HepG2 (cell line): ENCODE measurements around the gene PIEZO1. TPM values are rescaled to one million over a fixed set of nuclear protein-coding genes. Genes with fewer than 3 reads are reported as not detected.
A peak's percentile ranks its signal among the peaks of the same experiment; 100 is the strongest.

ENCODE experiments used
- ATF3 ChIP-seq: sonication (generic); formaldehyde crosslinking; IDR thresholded peaks from 2 replicates; pipeline ENCODE4 v1.4.0; 2020; ENCODE audit warnings: missing genetic modification reagents
- BRD4 ChIP-seq: sonication (generic); formaldehyde crosslinking; IDR thresholded peaks from 2 replicates; pipeline ENCODE4 v1.4.0; 2020; ENCODE audit warnings: missing genetic modification reagents
- DPF2 ChIP-seq: sonication (generic); formaldehyde crosslinking; IDR thresholded peaks from 2 replicates; pipeline ENCODE4 v1.4.0; 2020; ENCODE audit warnings: mild to moderate bottlenecking, low read depth, missing genetic modification reagents, borderline replicate concordance
- FOXK2 ChIP-seq: fragments of 450-650 bp; IDR thresholded peaks from 2 replicates; pipeline ENCODE4 v1.6.1; 2016
- FOXM1 ChIP-seq: sonication (generic); formaldehyde crosslinking; IDR thresholded peaks from 2 replicates; pipeline ENCODE4 v1.5.0; 2020; ENCODE audit warnings: missing genetic modification reagents
- HDAC6 ChIP-seq: fragments of 200-600 bp; sonication (generic); IDR thresholded peaks from 2 replicates; pipeline ENCODE4 v1.7.0; 2017; ENCODE audit warnings: mild to moderate bottlenecking, antibody characterized with exemption, low read length, low read depth
- HNRNPK ChIP-seq: fragments of 200-400 bp; formaldehyde crosslinking; IDR thresholded peaks from 2 replicates; pipeline ENCODE4 v1.6.1; 2018; ENCODE audit warnings: low read length, low read depth, moderate library complexity, mild to moderate bottlenecking; ENCODE audit not compliant: poor library complexity, severe bottlenecking
- MTF1 ChIP-seq: sonication (generic); formaldehyde crosslinking; IDR thresholded peaks from 2 replicates; pipeline ENCODE4 v1.5.0; 2020; ENCODE audit warnings: missing genetic modification reagents
- MYPOP ChIP-seq: sonication (generic); formaldehyde crosslinking; IDR thresholded peaks from 2 replicates; pipeline ENCODE4 v1.8.1; 2023; ENCODE audit warnings: mild to moderate bottlenecking, moderate library complexity, missing genetic modification reagents
- NFKB2 ChIP-seq: sonication (generic); formaldehyde crosslinking; IDR thresholded peaks from 2 replicates; pipeline ENCODE4 v1.4.0; 2020; ENCODE audit warnings: missing genetic modification reagents, borderline replicate concordance
- NKX3-1 ChIP-seq: sonication (generic); formaldehyde crosslinking; IDR thresholded peaks from 2 replicates; pipeline ENCODE4 v1.5.0; 2020; ENCODE audit warnings: missing genetic modification reagents
- PRPF4 ChIP-seq: fragments of 200-400 bp; formaldehyde crosslinking; IDR thresholded peaks from 2 replicates; pipeline ENCODE4 v1.6.1; 2016; ENCODE audit warnings: low read length, low read depth; ENCODE audit not compliant: poor library complexity, severe bottlenecking
- RARG ChIP-seq: sonication (generic); formaldehyde crosslinking; IDR thresholded peaks from 2 replicates; pipeline ENCODE4 v1.4.0; 2020; ENCODE audit warnings: low read depth, mild to moderate bottlenecking, missing genetic modification reagents
- SALL2 ChIP-seq: sonication (generic); formaldehyde crosslinking; IDR thresholded peaks from 2 replicates; pipeline ENCODE4 v1.8.1; 2023; ENCODE audit warnings: mild to moderate bottlenecking, missing genetic modification reagents, inconsistent platforms
- TBP ChIP-seq: sonication (generic); formaldehyde crosslinking; IDR thresholded peaks from 2 replicates; pipeline ENCODE4 v1.5.0; 2020; ENCODE audit warnings: missing genetic modification reagents
- TFE3 ChIP-seq: IDR thresholded peaks from 2 replicates; pipeline ENCODE4 v1.6.1; 2016
- ZBTB14 ChIP-seq: sonication (generic); formaldehyde crosslinking; IDR thresholded peaks from 2 replicates; pipeline ENCODE4 v1.4.0; 2020; ENCODE audit warnings: missing genetic modification reagents
- ZFP82 ChIP-seq: sonication (generic); formaldehyde crosslinking; IDR thresholded peaks from 2 replicates; pipeline ENCODE4 v1.5.1; 2020; ENCODE audit warnings: mild to moderate bottlenecking, missing genetic modification reagents, borderline replicate concordance
- ZHX1 ChIP-seq: sonication (generic); formaldehyde crosslinking; IDR thresholded peaks from 2 replicates; pipeline ENCODE4 v1.8.1; 2022; ENCODE audit warnings: low read depth, mild to moderate bottlenecking, missing genetic modification reagents
- ZNF232 ChIP-seq: sonication (generic); formaldehyde crosslinking; IDR thresholded peaks from 2 replicates; pipeline ENCODE4 v1.4.0; 2020; ENCODE audit warnings: missing genetic modification reagents, borderline replicate concordance
- ZNF44 ChIP-seq: sonication (generic); formaldehyde crosslinking; IDR thresholded peaks from 2 replicates; pipeline ENCODE4 v1.5.1; 2020; ENCODE audit warnings: mild to moderate bottlenecking, missing genetic modification reagents
- ZNF598 ChIP-seq: sonication (generic); formaldehyde crosslinking; IDR thresholded peaks from 2 replicates; pipeline ENCODE4 v1.5.1; 2020; ENCODE audit warnings: mild to moderate bottlenecking, missing genetic modification reagents, borderline replicate concordance
- polyA plus RNA-seq, 8 experiments: library from polyadenylated mRNA; depleted of rRNA in 3 of 8; stranded (reverse) in 7 of 8; unstranded in 1 of 8; fragments of >200 nt; fragmentation: Illumina TruSeq in 4 of 8; extraction: Trizol in 4 of 8; gene quantifications; 2 replicates each; pipeline versions ENCODE4 v1.2.1 to v1.2.3, GENCODE V29; 2011 to 2016; ENCODE audit warnings: low read depth in 4 of 8, missing spikeins in 1 of 8, mixed read lengths in 1 of 8; ENCODE audit not compliant: insufficient read depth in 1 of 8
- total RNA-seq, 5 experiments: library from RNA; depleted of rRNA; stranded (reverse); fragments of >200 nt; fragmentation: Illumina TruSeq; extraction: Trizol; gene quantifications; 2 replicates each; pipeline ENCODE4 v1.2.3, GENCODE V29; 2016; ENCODE audit warnings: low read depth in 1 of 5

Gene PIEZO1
- total and polyA plus RNA-seq, 2 of the 13 experiments (the other 11 are each of a cell fraction or from before 2014, with no cell fraction given): 67.9 to 85.0 TPM

GRCh38 chr16:88810912-88811768, 26.1 kb upstream of the PIEZO1 start (continued):
- TF ChIP-seq TFE3 (CRISPR knock-in tag) (peak; percentile 73), MYPOP (0 out of 2 replicates have a peak, but pooled peaks have one; percentile 45), DPF2 (0 out of 2 replicates have a peak, but pooled peaks have one; percentile 46), NFKB2 (CRISPR knock-in tag) (peak; percentile 92; the same call in 1 of the 2 replicates), ZFP82 (no peak), ZNF598 (no peak), RARG (CRISPR knock-in tag) (peak; percentile 84; the same call in 1 of the 2 replicates), FOXK2 (no peak), HDAC6 (no peak), HNRNPK (peak; percentile 75), FOXM1 (no peak), BRD4 (peak; percentile 85; the same call in 1 of the 2 replicates), TBP (peak; percentile 28; the same call in 1 of the 2 replicates), ZNF232 (peak; percentile 93; the same call in 1 of the 2 replicates), SALL2 (peak; percentile 19; the same call in 1 of the 2 replicates), MTF1 (CRISPR knock-in tag) (no peak; the same call in 1 of the 2 replicates), PRPF4 (no peak), ATF3 (CRISPR knock-in tag) (0 out of 2 replicates have a peak, but pooled peaks have one; percentile 11), NKX3-1 (CRISPR knock-in tag) (peak; percentile 90), ZBTB14 (CRISPR knock-in tag) (no peak), ZHX1 (CRISPR knock-in tag) (0 out of 2 replicates have a peak, but pooled peaks have one; percentile 6), ZNF44 (CRISPR knock-in tag) (peak; percentile 22; the same call in 1 of the 2 replicates)
